ENCODE results near the gene VWC2L. TPM values are rescaled to one million over a fixed set of nuclear protein-coding genes. Genes with fewer than 3 reads are reported as not detected.

The VWC2L gene
- under 1 TPM; 0.09 to 0.10 (median 0.10) TPM for polyA plus RNA-seq (ENCODE audit: insufficient read length in 4 of 4)

DNA sequence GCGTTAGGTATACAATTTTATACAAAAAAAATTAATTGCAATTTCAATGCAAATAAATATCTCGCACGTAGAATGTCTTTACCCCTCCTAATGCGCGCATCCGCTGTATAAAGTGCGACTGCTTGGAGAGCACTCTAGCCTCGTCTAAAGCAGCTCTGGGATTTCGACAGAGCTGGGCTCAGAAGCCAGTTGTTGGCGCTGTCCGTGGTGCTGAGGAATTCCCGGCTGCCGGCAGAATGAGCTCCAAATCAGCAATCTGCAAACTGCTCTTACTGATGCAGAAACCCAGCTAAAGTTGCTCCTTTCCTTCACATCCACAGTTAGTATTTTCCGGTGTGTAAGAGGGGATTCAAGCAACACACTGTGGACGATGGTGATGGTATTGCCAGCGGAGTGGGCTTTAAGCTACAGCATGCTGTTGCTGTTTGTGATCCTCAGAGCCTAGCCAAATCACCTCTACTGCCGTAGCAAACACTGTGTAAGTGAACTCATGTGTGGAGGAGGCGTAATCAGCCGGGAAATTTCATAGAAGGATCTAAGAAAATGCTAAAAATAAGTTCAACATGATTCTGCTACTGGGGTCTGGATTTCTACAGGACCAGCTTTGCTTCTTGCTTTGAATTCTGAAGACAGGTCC is at the start of gene VWC2L:
Gene VWC2L (plus strand): TSS at position 137 of the 637 bp plus-strand sequence. CDS start 3,140 bp downstream, outside the sequence.
- DNase-seq (ENCODE audit: low read depth in 4 of 4, low spot score in 3 of 4), result peak; percentile 74 to 87 (median 79)

DNA sequence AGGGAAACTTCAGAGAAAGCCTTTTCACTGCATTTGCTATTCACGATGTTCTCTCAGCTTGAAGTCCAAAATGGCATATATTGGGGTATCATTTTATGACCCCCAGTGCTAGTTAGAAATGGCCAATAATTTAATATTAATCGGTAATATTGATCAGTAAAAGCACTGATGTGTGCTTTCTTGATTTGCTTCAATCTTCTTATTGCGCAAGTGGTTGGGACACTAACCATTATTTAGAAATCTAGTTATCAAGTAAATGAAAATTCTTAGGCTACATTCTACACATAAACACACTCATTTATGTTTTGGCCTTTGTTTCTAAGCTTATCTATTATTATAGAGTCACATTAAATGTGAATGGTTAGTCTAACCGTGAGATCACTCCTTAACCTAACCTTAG is 49.7 kb upstream of the VWC2L start:
- DNase-seq (ENCODE audit: low read depth in 4 of 4, low spot score in 3 of 4), result no peak

DNA sequence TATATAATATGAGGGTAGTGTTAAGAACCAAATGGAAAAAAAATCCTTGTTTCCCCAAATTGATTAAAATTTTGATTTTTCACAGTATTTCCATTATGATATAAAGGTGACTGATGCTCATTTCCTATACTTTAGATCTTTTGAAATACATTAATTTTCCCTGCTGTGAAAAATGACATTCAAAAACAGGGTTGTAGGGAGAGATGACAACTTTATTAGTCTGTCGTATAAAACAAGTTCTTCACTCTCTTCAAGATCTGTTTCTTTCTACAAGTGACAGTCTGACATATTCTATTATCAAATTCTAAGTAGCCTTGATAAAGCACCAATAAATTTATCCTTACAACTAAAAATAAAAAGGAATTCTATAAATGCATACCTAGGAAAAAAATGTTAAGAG is 45.3 kb upstream of the VWC2L start:
- no peak for DNase-seq (ENCODE audit: low read depth in 4 of 4, low spot score in 3 of 4)

DNA sequence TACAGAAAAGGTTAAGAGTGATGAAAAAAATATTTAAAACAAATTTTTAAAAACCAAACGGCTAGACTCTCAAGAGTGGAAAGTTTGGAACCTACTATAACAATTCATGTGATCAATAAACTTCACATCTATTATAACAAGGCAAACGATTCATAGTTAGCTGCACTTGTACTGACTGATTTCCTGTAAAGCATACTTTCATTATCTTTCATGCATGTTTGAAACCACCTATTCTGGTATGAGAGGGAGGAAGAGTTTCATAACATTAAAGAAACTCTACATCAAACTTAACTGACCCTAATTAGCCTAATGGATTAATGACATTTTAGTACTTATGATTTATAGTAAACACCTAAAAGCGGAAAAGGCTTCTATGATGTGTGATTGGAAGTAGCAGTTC is 43.7 kb upstream of the VWC2L start:
- no peak for DNase-seq (ENCODE audit: low read depth in 4 of 4, low spot score in 3 of 4)

DNA sequence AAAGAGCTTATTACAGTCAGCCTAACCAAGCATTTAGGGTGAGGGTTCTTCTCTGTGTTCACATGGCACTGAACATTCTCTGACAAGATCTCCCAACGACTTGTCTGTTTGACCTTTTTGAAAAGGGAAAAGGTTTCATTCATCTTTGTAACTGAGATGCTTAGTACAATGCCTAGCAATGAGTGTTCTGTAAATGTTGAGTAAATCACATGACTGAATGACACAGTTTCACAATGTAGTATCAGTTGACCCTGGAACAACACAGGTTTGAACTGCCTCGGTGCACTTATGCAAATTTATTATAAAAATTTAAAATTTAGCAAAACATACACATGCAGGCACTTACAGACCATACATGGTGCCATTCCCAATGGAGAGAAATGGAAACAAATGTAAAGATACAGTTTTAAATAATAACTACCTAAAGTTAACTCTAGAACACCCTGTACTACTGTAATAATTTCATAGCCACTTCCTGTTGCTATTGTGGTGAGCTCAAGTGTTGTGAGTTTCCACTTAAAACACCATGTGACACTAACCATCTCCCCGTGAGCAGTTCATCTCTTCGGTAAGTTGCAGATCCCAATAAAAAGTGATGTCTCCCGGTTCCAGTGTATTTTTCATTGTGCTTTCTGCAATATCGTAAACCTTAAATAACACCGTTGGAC is 34.1 kb upstream of the VWC2L start:
- DNase-seq (ENCODE audit: low read depth in 4 of 4, low spot score in 3 of 4), result no peak

DNA sequence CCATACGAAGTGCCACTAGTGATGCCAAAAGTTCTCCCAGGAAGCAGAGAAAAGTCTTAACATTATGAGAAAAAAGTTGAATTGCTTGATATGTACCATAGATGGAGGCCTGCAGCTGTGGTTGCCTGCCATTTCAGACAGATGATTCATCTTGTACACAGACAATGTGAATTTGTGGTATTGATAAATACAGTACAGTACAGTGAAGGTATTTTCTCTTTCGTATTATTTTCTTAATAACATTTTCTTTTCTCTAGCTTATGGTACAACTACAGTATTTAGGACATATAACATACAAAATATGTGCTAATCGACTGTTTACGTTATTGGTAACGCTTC is 33.6 kb upstream of the VWC2L start:
- no peak for DNase-seq (ENCODE audit: low read depth in 4 of 4, low spot score in 3 of 4)

GRCh38 chr2:214378455-214379103 is 32.3 kb upstream of the VWC2L start:
- no peak for DNase-seq (ENCODE audit: low read depth in 4 of 4, low spot score in 3 of 4)

DNA sequence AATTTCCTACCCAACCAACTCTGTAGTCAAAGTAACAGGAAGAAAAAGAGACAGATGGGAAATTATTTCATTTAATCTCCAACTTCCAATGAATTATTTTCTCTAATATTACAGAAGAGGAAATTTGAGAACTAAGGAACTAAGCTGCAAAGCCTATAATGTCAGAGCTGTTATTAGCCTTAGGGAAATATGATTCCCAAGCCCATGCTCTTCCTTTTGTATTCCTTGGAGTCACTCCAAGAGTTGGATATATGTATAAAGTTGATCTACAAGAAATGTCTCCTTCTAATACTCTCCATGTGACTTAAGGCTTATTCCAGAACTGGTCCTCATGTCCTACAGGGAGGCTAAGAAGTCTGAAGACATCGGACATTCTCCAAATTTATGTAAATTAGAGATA is 31.6 kb upstream of the VWC2L start:
- no peak for DNase-seq (ENCODE audit: low read depth in 4 of 4, low spot score in 3 of 4)

- DNase-seq (ENCODE audit: low read depth in 4 of 4, low spot score in 3 of 4), result no peak
Observed at GRCh38 chr2:214380681-214381080, 30.2 kb upstream of the VWC2L start.

- no peak for DNase-seq (ENCODE audit: low read depth in 4 of 4, low spot score in 3 of 4)
Observed at GRCh38 chr2:214382229-214382628, 28.6 kb upstream of the VWC2L start.

DNA sequence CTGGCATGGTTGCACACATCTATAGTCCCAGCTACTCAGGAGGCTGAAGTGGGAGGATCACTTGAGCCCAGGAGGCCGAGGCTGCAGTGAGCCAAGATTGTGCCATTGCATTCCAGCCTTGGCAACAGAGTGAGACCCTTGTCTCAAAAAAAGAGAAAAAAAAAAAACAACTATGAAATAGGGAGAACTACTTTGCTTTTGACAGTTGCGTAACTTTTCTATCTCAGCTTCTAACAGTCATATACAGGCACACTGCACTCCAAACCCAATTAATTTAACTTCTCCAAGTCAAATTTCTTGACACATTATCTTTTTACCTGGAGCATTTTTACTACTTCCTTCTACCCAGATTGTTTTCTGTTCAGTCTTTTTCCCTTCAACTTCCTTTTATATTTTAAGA is 24.1 kb upstream of the VWC2L start:
- DNase-seq (ENCODE audit: low read depth in 4 of 4, low spot score in 3 of 4), result no peak

DNA sequence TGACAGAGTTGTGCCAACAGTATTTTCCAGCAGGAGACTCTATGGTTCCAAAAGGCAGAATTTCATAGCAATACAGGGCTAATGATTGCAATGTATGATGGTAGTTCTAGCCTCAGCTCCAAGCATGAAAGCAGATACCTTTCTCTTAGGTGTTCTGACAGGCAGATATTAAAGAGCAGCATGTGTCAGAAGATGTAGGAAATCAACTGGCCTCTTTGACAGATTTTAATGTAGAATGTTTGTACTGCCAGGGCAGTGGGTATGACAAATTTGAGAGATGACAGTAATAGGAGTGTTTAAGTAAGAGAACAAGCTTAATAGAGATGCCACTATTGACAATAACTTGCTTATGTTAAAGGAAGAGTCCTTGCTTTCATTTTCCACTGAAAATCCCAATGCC is 21.5 kb upstream of the VWC2L start:
- DNase-seq (ENCODE audit: low read depth in 4 of 4, low spot score in 3 of 4), result no peak

DNA sequence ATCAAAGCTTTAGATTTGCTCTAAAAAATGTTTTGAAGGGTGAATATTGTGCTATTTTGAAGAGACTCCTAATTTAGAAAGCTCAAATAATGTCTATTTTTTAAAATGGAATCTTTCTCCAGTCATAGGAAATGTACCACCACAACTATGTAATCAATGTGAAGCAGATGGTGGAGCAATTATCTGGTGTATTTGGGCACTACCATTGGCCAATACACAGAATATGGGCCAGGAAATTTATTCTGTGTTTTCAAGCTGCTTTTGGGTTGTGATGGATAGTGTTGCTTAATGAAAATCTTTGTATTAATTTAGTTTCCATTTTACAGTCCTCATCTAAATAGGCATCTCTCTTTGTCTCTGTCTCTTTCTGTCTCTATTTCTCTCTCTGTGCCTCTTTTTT is 17.1 kb upstream of the VWC2L start:
- DNase-seq (ENCODE audit: low read depth in 4 of 4, low spot score in 3 of 4), result no peak

- DNase-seq (ENCODE audit: low read depth in 4 of 4, low spot score in 3 of 4), result no peak
Observed at GRCh38 chr2:214395040-214395439, 15.8 kb upstream of the VWC2L start.

GRCh38 chr2:214401580-214401979 is 9.3 kb upstream of the VWC2L start:
- no peak for DNase-seq (ENCODE audit: low read depth in 4 of 4, low spot score in 3 of 4)

- no peak for DNase-seq (ENCODE audit: low read depth in 4 of 4, low spot score in 3 of 4)
Observed at GRCh38 chr2:214410128-214410775, 602 bp upstream of the VWC2L start.

- DNase-seq (ENCODE audit: low read depth in 4 of 4, low spot score in 3 of 4), result no peak
Observed at GRCh38 chr2:214412679-214413078, 1.8 kb downstream of the VWC2L start.

GRCh38 chr2:214436470-214436869 is 25.6 kb downstream of the VWC2L start:
- DNase-seq (ENCODE audit: low read depth in 4 of 4, low spot score in 3 of 4), result no peak

- no peak for DNase-seq (ENCODE audit: low read depth in 4 of 4, low spot score in 3 of 4)
Observed at GRCh38 chr2:214450118-214450894, 39.5 kb downstream of the VWC2L start.

- no peak for DNase-seq (ENCODE audit: low read depth in 4 of 4, low spot score in 3 of 4)
Observed at GRCh38 chr2:214451516-214452275, 40.8 kb downstream of the VWC2L start.
